ENCODE results near the gene PRSS8. TPM values are rescaled to one million over a fixed set of nuclear protein-coding genes. Genes with fewer than 3 reads are reported as not detected.

Gene PRSS8
- total RNA-seq, 1 experiment from 2014 or later, result 154 TPM

- Histone ChIP-seq H3K4me1 (replicated peaks; ENCODE audit: insufficient read depth) (no peaks in the 10 kb centered on the region), H3K4me3 (no peak overlapping the region), H3K27ac (no peak overlapping the region), H3K79me2 (ENCODE audit: low read depth) (no peaks in the 10 kb centered on the region), H3F3A (ENCODE audit: insufficient read depth, low read depth) (no peaks in the 10 kb centered on the region), H2AFZ (no peak overlapping the region), H4K20me1 (ENCODE audit: insufficient read depth) (no peaks in the 10 kb centered on the region), H3K4me2 (no peak overlapping the region), H3K36me3 (ENCODE audit: low read depth) (no peaks in the 10 kb centered on the region), H3K9me3 (ENCODE audit: insufficient read depth, low read depth) (no peaks in the 10 kb centered on the region), H3K27me3 (ENCODE audit: insufficient read depth, low read depth) (no peaks in the 10 kb centered on the region), H3K9me2 (ENCODE audit: insufficient read depth) (no peaks in the 10 kb centered on the region)
- no TSS peak for BruUV-seq (replicated peaks)
- no peak for TF ChIP-seq CTCF (conservative IDR thresholded peaks at IDR 0.05)
- no peak for TF ChIP-seq EZH2 (IDR thresholded peaks at IDR 0.05; ENCODE audit: low read depth)
- POLR2A ChIA-PET (ENCODE audit: unreplicated experiment), result interaction anchor here (0.6 kb wide), 1 partner anchor 34 kb away, joined by 5 read pairs; no protein-coding TSS in a partner anchor
- CTCF ChIA-PET, result no interaction called here
- DNase-seq, result no peak
- intact Hi-C loops (cut with micrococcal nuclease; ENCODE audit: unreplicated experiment), result no loop called here
These were observed 47.6 kb downstream of the PRSS8 start for GRCh38 chr16:31087971-31088370.

DNA sequence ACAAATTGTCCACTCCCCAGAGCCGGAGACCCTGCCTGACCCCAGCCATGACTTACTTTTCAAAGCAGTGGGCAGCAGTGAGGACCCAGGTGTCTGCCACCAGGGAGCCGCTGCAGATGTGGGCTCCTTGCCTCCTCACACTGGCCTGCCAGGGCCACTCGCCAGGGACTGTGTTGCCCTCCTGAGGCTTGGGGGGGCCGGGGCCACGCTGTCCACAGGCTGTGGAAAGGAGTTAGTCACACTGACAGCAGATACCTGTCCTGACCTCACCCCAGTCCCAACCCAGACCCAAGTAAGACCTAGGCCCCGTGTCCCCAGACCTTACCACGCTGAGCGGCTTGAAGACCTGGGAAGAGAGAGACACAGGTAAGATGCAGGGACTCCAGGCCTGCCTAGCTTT is 48.0 kb downstream of the PRSS8 start:
- Histone ChIP-seq H3K36me3 (ENCODE audit: low read depth) (no peaks in the 10 kb centered on the region), H3K27ac (no peak overlapping the region), H3K9me2 (ENCODE audit: insufficient read depth) (no peaks in the 10 kb centered on the region), H3F3A (ENCODE audit: insufficient read depth, low read depth) (peaks cover 3% of the 10 kb centered on the region; the same call in 1 of the 2 replicates), H2AFZ (no peak overlapping the region), H3K9me3 (ENCODE audit: insufficient read depth, low read depth) (no peaks in the 10 kb centered on the region), H3K4me1 (replicated peaks; ENCODE audit: insufficient read depth) (no peaks in the 10 kb centered on the region), H3K79me2 (ENCODE audit: low read depth) (no peaks in the 10 kb centered on the region), H3K4me3 (no peak overlapping the region), H4K20me1 (ENCODE audit: insufficient read depth) (0 out of 2 replicates have a peak, but pooled peaks cover 4% of the 10 kb centered on the region), H3K27me3 (ENCODE audit: insufficient read depth, low read depth) (no peaks in the 10 kb centered on the region), H3K4me2 (no peak overlapping the region)
- no peak for DNase-seq
- TF ChIP-seq EZH2 (IDR thresholded peaks at IDR 0.05; ENCODE audit: low read depth) (no peak), CTCF (conservative IDR thresholded peaks at IDR 0.05) (no peak)
- intact Hi-C loops (cut with micrococcal nuclease; ENCODE audit: unreplicated experiment), result no loop called here
- ChIA-PET CTCF (no interaction called here), POLR2A (ENCODE audit: unreplicated experiment) (interaction anchor here (0.6 kb wide), 1 partner anchor 34 kb away, joined by 5 read pairs; no protein-coding TSS in a partner anchor)
- no TSS peak for BruUV-seq (replicated peaks)

- POLR2A ChIA-PET (ENCODE audit: unreplicated experiment), result interaction anchor here (0.6 to 0.7 kb wide), 2 partner anchors 11 to 373 kb away, joined by 8 to 9 read pairs; no protein-coding TSS in a partner anchor
- no TSS peak for BruUV-seq (replicated peaks)
These were observed 49.0 kb downstream of the PRSS8 start for GRCh38 chr16:31086629-31086906.

More at GRCh38 chr16:31086629-31086906, 49.0 kb downstream of the PRSS8 start:
- no peaks in the 10 kb centered on the region for H3K79me2 ChIP-seq (ENCODE audit: low read depth)
- CTCF ChIA-PET, result no interaction called here
- no peaks in the 10 kb centered on the region for H3K9me2 ChIP-seq (ENCODE audit: insufficient read depth)
- peaks cover 11% of the 10 kb centered on the region; the same call in 1 of the 2 replicates for H3F3A ChIP-seq (ENCODE audit: insufficient read depth, low read depth)
- no peaks in the 10 kb centered on the region for H3K9me3 ChIP-seq (ENCODE audit: insufficient read depth, low read depth)
- intact Hi-C loops (cut with micrococcal nuclease; ENCODE audit: unreplicated experiment), result no loop called here
- no peak for DNase-seq
- no peak for TF ChIP-seq CTCF (conservative IDR thresholded peaks at IDR 0.05)
- no peak for TF ChIP-seq EZH2 (IDR thresholded peaks at IDR 0.05; ENCODE audit: low read depth)
- no peaks in the 10 kb centered on the region for H3K27me3 ChIP-seq (ENCODE audit: insufficient read depth, low read depth)
- peaks cover 12% of the 10 kb centered on the region; the same call in 1 of the 2 replicates for H4K20me1 ChIP-seq (ENCODE audit: insufficient read depth)
- H3K4me2 ChIP-seq, result no peak overlapping the region
- no peaks in the 10 kb centered on the region for H3K4me1 ChIP-seq (replicated peaks; ENCODE audit: insufficient read depth)
- no peaks in the 10 kb centered on the region for H3K36me3 ChIP-seq (ENCODE audit: low read depth)
- H3K27ac ChIP-seq, result no peak overlapping the region
- no peak overlapping the region for H2AFZ ChIP-seq
- no peak overlapping the region for H3K4me3 ChIP-seq
